K562 (cell line): Measurements from ENCODE around the gene NTF4. TPM values are rescaled to one million over a fixed set of nuclear protein-coding genes. Genes with fewer than 3 reads are reported as not detected.

Experiments
- BCL6 ChIP-seq: fragments of 250-450 bp; sonication (Bioruptor Pico); IDR thresholded peaks from 2 replicates; pipeline ENCODE4 v1.4.0; 2020
- BMI1 ChIP-seq: fragments of 150-350 bp; IDR thresholded peaks from 2 replicates; pipeline ENCODE4 v1.6.1; 2014; ENCODE audit warnings: low read length
- BRF1 ChIP-seq: IDR thresholded peaks from 3 replicates; pipeline ENCODE4 v1.6.1; 2011; ENCODE audit warnings: borderline replicate concordance, mild to moderate bottlenecking; ENCODE audit not compliant: insufficient read length; ENCODE audit errors: extremely low read depth
- DDX20 ChIP-seq: fragments of 450-650 bp; IDR thresholded peaks from 2 replicates; pipeline ENCODE4 v1.6.1; 2016; ENCODE audit warnings: missing genetic modification characterization, low read depth, mild to moderate bottlenecking, missing compliant biosample characterization, moderate library complexity
- ESRRB ChIP-seq: fragments of 250-450 bp; sonication (Bioruptor Pico); IDR thresholded peaks from 2 replicates; pipeline ENCODE4 v1.5.0; 2020; ENCODE audit warnings: mild to moderate bottlenecking, moderate library complexity, borderline replicate concordance
- ETS1 ChIP-seq: conservative IDR thresholded peaks from 2 replicates; pipeline ENCODE4 v1.6.1; 2011; ENCODE audit warnings: low read depth, mild to moderate bottlenecking, low read length; ENCODE audit not compliant: control insufficient read depth
- FOXO4 ChIP-seq: fragments of 450-650 bp; formaldehyde crosslinking; IDR thresholded peaks from 2 replicates; pipeline ENCODE4 v1.4.0; 2020; ENCODE audit warnings: mild to moderate bottlenecking, moderate library complexity
- MTA2 ChIP-seq: fragments of 450-650 bp; IDR thresholded peaks from 2 replicates; pipeline ENCODE4 v1.6.1; 2016; ENCODE audit warnings: low read depth
- NR2C1 ChIP-seq, 2 experiments: fragments of 450-650 bp; IDR thresholded peaks; 2 replicates each; pipeline ENCODE4 v1.6.1; 2017; ENCODE audit warnings: mild to moderate bottlenecking in 2 of 2, antibody characterized with exemption in 1 of 2, inconsistent platforms in 1 of 2, missing compliant biosample characterization in 1 of 2, missing genetic modification characterization in 1 of 2
- POLR2A ChIP-seq: fragments of 450-650 bp; conservative IDR thresholded peaks from 2 replicates; pipeline ENCODE4 v1.6.1; 2016
- POLR2AphosphoS2 ChIP-seq: IDR thresholded peaks from 2 replicates; pipeline ENCODE4 v1.6.1; 2012; ENCODE audit warnings: low read length, improper control_type of control experiment
- SP1 ChIP-seq: sonication (generic); formaldehyde crosslinking; IDR thresholded peaks from 2 replicates; pipeline ENCODE4 v1.8.1; 2022; ENCODE audit warnings: mild to moderate bottlenecking, missing genetic modification reagents
- SREBF2 ChIP-seq: sonication (generic); formaldehyde crosslinking; IDR thresholded peaks from 2 replicates; pipeline ENCODE4 v1.4.0; 2020; ENCODE audit warnings: mild to moderate bottlenecking, missing genetic modification reagents
- ZBTB7A ChIP-seq: IDR thresholded peaks from 2 replicates; pipeline ENCODE4 v1.6.1; 2011; ENCODE audit warnings: low read depth, mild to moderate bottlenecking, low read length, moderate library complexity, borderline replicate concordance; ENCODE audit not compliant: control insufficient read depth
- ZNF124 ChIP-seq: sonication (generic); formaldehyde crosslinking; IDR thresholded peaks from 2 replicates; pipeline ENCODE4 v1.8.1; 2022; ENCODE audit warnings: missing genetic modification reagents
- ZNF224 ChIP-seq: sonication (generic); formaldehyde crosslinking; IDR thresholded peaks from 2 replicates; pipeline ENCODE4 v1.8.0; 2022; ENCODE audit warnings: mild to moderate bottlenecking, missing genetic modification reagents
- ZNF239 ChIP-seq: fragments of 250-450 bp; sonication (Bioruptor Pico); IDR thresholded peaks from 2 replicates; pipeline ENCODE4 v1.4.0; 2020; ENCODE audit warnings: mild to moderate bottlenecking
- ZNF24 ChIP-seq: fragments of 450-650 bp; IDR thresholded peaks from 2 replicates; pipeline ENCODE4 v1.6.1; 2016
- ZNF263 ChIP-seq: sonication (generic); formaldehyde crosslinking; IDR thresholded peaks from 2 replicates; pipeline ENCODE4 v1.8.0; 2022; ENCODE audit warnings: mild to moderate bottlenecking, missing genetic modification reagents, borderline replicate concordance
- ZNF354B ChIP-seq: fragments of 250-450 bp; sonication (Bioruptor Pico); IDR thresholded peaks from 2 replicates; pipeline ENCODE4 v1.4.0; 2020
- ZNF395 ChIP-seq: fragments of 200-800 bp; sonication (Bioruptor generic); IDR thresholded peaks from 2 replicates; pipeline ENCODE4 v1.6.1; 2017; ENCODE audit warnings: missing genetic modification characterization, missing compliant biosample characterization
- ZNF436 ChIP-seq: fragments of 250-450, 450-650 bp; sonication (Bioruptor Pico); formaldehyde crosslinking; IDR thresholded peaks from 2 replicates; pipeline ENCODE4 v1.7.0; 2020; ENCODE audit warnings: mild to moderate bottlenecking
- ZNF740 ChIP-seq, 3 experiments: fragments of 200-800 bp in 1 of 3; sonication (Bioruptor generic) in 1 of 3; sonication (generic) in 1 of 3; formaldehyde crosslinking in 1 of 3; IDR thresholded peaks; 2 replicates each; pipeline versions ENCODE4 v1.6.1 to v1.8.0; 2016 to 2022; ENCODE audit warnings: mild to moderate bottlenecking in 2 of 3, missing compliant biosample characterization in 2 of 3, missing genetic modification characterization in 2 of 3, missing genetic modification reagents in 1 of 3
- ZSCAN32 ChIP-seq: fragments of 450-650 bp; formaldehyde crosslinking; IDR thresholded peaks from 2 replicates; pipeline ENCODE4 v1.4.0; 2020; ENCODE audit warnings: mild to moderate bottlenecking, moderate library complexity
- polyA plus RNA-seq, 8 experiments: library from polyadenylated mRNA; depleted of rRNA in 4 of 8; stranded (reverse) in 5 of 8; unstranded in 3 of 8; fragments of >200 nt; fragmentation: Nextera tagmentation in 2 of 8; fragmentation: Illumina TruSeq in 1 of 8; extraction: Ambion mirVana in 2 of 8; extraction: Trizol in 1 of 8; gene quantifications; 2 replicates each; pipeline versions ENCODE4 v1.2.1 to v1.2.3, GENCODE V29; 2011 to 2014; ENCODE audit warnings: inconsistent platforms in 1 of 8, missing spikeins in 1 of 8
- total RNA-seq, 7 experiments: library from RNA; depleted of rRNA in 6 of 7; stranded (reverse); fragments of >200 nt in 6 of 7; fragmentation: Illumina TruSeq in 2 of 7; extraction: Trizol in 2 of 7; gene quantifications; 2 replicates each; pipeline versions ENCODE4 v1.2.1 to v1.2.3, GENCODE V29; 2011 to 2021; ENCODE audit warnings: low replicate concordance in 1 of 7

Gene NTF4
- total and polyA plus RNA-seq, 9 of the 15 experiments (the other 6 are each of a cell fraction or from before 2014, with no cell fraction given): not detected

- TF ChIP-seq ZNF395 (0 out of 2 replicates have a peak, but pooled peaks have one; percentile 37), ZNF740 (CRISPR knock-in tag; IDR thresholded peaks at IDR 0.05) (no peak; the same call in 1 of the 2 replicates), ZNF740 (tag; IDR thresholded peaks at IDR 0.05) (no peak), SREBF2 (CRISPR knock-in tag) (no peak), BCL6 (no peak), ZBTB7A (peak; percentile 85; the same call in 1 of the 2 replicates), BMI1 (no peak), BRF1 (no peak), MTA2 (no peak), ZNF354B (CRISPR knock-in tag) (no peak), ZNF124 (CRISPR knock-in tag) (no peak), SP1 (peak; percentile 77), ETS1 (peak; percentile 65), FOXO4 (CRISPR knock-in tag) (no peak), ZNF224 (no peak), NR2C1 (IDR thresholded peaks at IDR 0.05) (peak; percentile 70; the same call in 1 of the 2 replicates), NR2C1 (tag; IDR thresholded peaks at IDR 0.05) (no peak), POLR2AphosphoS2 (no peak), ZNF263 (CRISPR knock-in tag) (no peak), DDX20 (tag) (no peak), POLR2A (peak; percentile 47; the same call in 1 of the 2 replicates), ZSCAN32 (CRISPR knock-in tag) (no peak), ESRRB (CRISPR knock-in tag) (no peak), ZNF24 (peak; percentile 44; the same call in 1 of the 2 replicates), ZNF239 (CRISPR knock-in tag) (no peak), ZNF436 (CRISPR knock-in tag) (no peak)
Observed at GRCh38 chr19:49113762-49114629, 49.4 kb upstream of the NTF4 start, which contains the start of gene LIN7B (continued).
